Measurements from ENCODE around the gene ARAF. TPM values are rescaled to one million over a fixed set of nuclear protein-coding genes. Genes with fewer than 3 reads are reported as not detected.

Gene ARAF
- total and polyA plus RNA-seq, 2 of the 8 experiments (the other 6 are each of a cell fraction or from before 2014, with no cell fraction given), result 39.0 to 45.2 TPM

DNA sequence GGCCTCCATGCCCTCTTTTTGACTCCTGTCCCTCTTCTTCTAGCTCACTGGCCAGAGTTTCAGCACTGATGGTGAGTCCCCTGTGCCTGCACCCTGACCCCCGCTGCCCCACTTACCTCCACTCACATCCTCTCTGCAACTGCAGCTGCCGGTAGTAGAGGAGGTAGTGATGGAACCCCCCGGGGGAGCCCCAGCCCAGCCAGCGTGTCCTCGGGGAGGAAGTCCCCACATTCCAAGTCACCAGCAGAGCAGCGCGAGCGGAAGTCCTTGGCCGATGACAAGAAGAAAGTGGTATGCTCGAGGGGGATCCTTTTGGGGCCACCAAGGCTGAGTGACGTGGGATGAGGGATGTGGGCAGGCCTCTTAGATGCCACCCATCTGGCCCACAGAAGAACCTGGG lies 5.8 kb downstream of the ARAF start:
- Histone ChIP-seq H3K79me2 (ENCODE audit: control insufficient read depth in 1 of 2, insufficient read depth in 2 of 2, low read length in 2 of 2) (peaks cover 0 to 4% of the 10 kb centered on the region in 2 experiments; a peak in 1 of 4 replicates), H3K56ac (replicated peaks; ENCODE audit: insufficient read length, low read depth, low read length) (no peak overlapping the region), H3K79me1 (ENCODE audit: low read depth, low read length) (no peaks in the 10 kb centered on the region), H2BK15ac (ENCODE audit: low read length) (no peak overlapping the region), H2BK20ac (ENCODE audit: low read length) (no peak overlapping the region), H3K23ac (ENCODE audit: insufficient read length) (no peak overlapping the region), H3K14ac (ENCODE audit: insufficient read length) (no peak overlapping the region), H3K23me2 (ENCODE audit: low read depth, low read length) (no peaks in the 10 kb centered on the region; the same call in 1 of the 2 replicates), H3K36me3 (ENCODE audit: control insufficient read depth in 2 of 4, insufficient read depth in 4 of 4, low read length in 3 of 4) (peaks cover 4 to 44% (median 27%) of the 10 kb centered on the region in 4 experiments; a peak in 7 of 8 replicates), H4K20me1 (replicated peaks in 1 of 2; ENCODE audit: control insufficient read depth in 1 of 2, insufficient read depth in 2 of 2, low read length in 2 of 2) (peaks cover 0 to 1% of the 10 kb centered on the region in 2 experiments), H4K5ac (ENCODE audit: insufficient read length, low read depth, low read length) (no peak overlapping the region), H3K4me1 (replicated peaks in 1 of 4; ENCODE audit: control insufficient read depth in 3 of 4, insufficient read depth in 4 of 4, low read length in 3 of 4) (no peaks in the 10 kb centered on the region), H3K27ac (ENCODE audit: low read depth, low read length) (no peak overlapping the region), H2BK12ac (ENCODE audit: low read depth, low read length) (no peak overlapping the region), H4K8ac (ENCODE audit: extremely low read depth, insufficient read depth, low read length) (no peak overlapping the region), H4K91ac (replicated peaks; ENCODE audit: insufficient read length, low read length) (no peak overlapping the region), H2AK5ac (ENCODE audit: low read depth, low read length) (no peak overlapping the region), H2BK5ac (ENCODE audit: low read depth, low read length) (no peak overlapping the region), H3K9ac (replicated peaks in 1 of 4; ENCODE audit: extremely low read depth in 1 of 4, low read depth in 3 of 4, low read length in 3 of 4) (no peak overlapping the region), H3K4me2 (ENCODE audit: insufficient read depth in 1 of 2, low read depth in 2 of 2, low read length in 2 of 2) (no peak overlapping the region), H3K27me3 (replicated peaks in 1 of 4; ENCODE audit: control insufficient read depth in 3 of 4, extremely low read depth in 1 of 4, insufficient read depth in 3 of 4, low read length in 3 of 4) (no peaks in the 10 kb centered on the region), H3K4ac (replicated peaks; ENCODE audit: insufficient read length, low read depth, low read length) (no peak overlapping the region), H3K9me3 (ENCODE audit: insufficient read depth in 2 of 2, low read depth in 1 of 2, low read length in 1 of 2) (no peaks in the 10 kb centered on the region), H3K18ac (ENCODE audit: extremely low read depth, low read length) (no peak overlapping the region), H2AFZ (ENCODE audit: low read length) (no peak overlapping the region), H2BK120ac (replicated peaks; ENCODE audit: low read depth, low read length) (no peak overlapping the region), H3K4me3 (ENCODE audit: extremely low read depth in 1 of 4, insufficient read depth in 2 of 4, low read depth in 3 of 4, low read length in 4 of 4) (no peak overlapping the region)
- FAIRE-seq, result no peak
- ChIA-PET POLR2A (ENCODE audit: partially characterized antibody) (no interaction called here), CTCF (ENCODE audit: partially characterized antibody) (interaction anchor here (0.6 kb wide), 1 partner anchor 76 kb away, joined by 3 read pairs; no protein-coding TSS in a partner anchor)
- 90% methylated on average over 8 of the region's 11 CpGs; no CpG with 5 or more reads in 1 of the 2 experiments for WGBS, 2 experiments (ENCODE audit: extremely low coverage in 1 of 2, insufficient coverage in 1 of 2, insufficient read length in 1 of 2, insufficient replicate concordance in 2 of 2, low coverage in 1 of 2, low lambda C conversion rate in 2 of 2, missing lambda C conversion rate in 1 of 2)
- TF ChIP-seq TBP (IDR thresholded peaks at IDR 0.05; ENCODE audit: low read depth, low read length), result no peak
- TF ChIP-seq ASH2L (IDR thresholded peaks at IDR 0.05; ENCODE audit: low read length), result no peak
- no peak for DNase-seq (ENCODE audit: low read depth in 1 of 2, low spot score in 2 of 2)

All from H1 (cell line).